Effector memory CD8-positive, alpha-beta T cell (primary cell): Measurements from ENCODE around the gene APOBEC3F.
"Not testable (repeated sequence)": the region's sequence is repeated elsewhere in the genome, so short reads cannot be mapped to it uniquely, and the experiment has no call there.

ENCODE experiments used
- ATAC-seq: fragments of 150-1000 bp; cut with Tn5 transposase; replicated peaks from 2 replicates; pipeline ENCODE4 v1.10.0; 2021; ENCODE audit warnings: mild to moderate bottlenecking, moderate library complexity
- DNase-seq, 3 experiments: peaks; one replicate each; pipeline ENCODE4 v3.0.0; 2021
- H3K27ac Mint-ChIP-seq, 2 donors: one replicate each; pipeline ENCODE4 v1.8.0; 2022; ENCODE audit warnings: mild to moderate bottlenecking in 2 of 2, mixed read lengths in 2 of 2, moderate library complexity in 2 of 2
- H3K27me3 Mint-ChIP-seq, 2 donors: one replicate each; pipeline ENCODE4 v1.8.0; 2022; ENCODE audit warnings: mixed read lengths in 2 of 2
- H3K36me3 Mint-ChIP-seq: one replicate; pipeline ENCODE4 v1.8.0; 2022; ENCODE audit warnings: mild to moderate bottlenecking, moderate library complexity, mixed read lengths; ENCODE audit not compliant: insufficient read depth
- H3K4me1 Mint-ChIP-seq, 2 donors: one replicate each; pipeline ENCODE4 v1.8.0; 2022; ENCODE audit warnings: low read depth in 2 of 2, mixed read lengths in 2 of 2
- H3K4me3 Mint-ChIP-seq, 2 donors: one replicate each; pipeline ENCODE4 v1.8.0; 2022; ENCODE audit warnings: mild to moderate bottlenecking in 2 of 2, mixed read lengths in 2 of 2, moderate library complexity in 2 of 2
- H3K9me3 Mint-ChIP-seq, 2 donors: one replicate each; pipeline ENCODE4 v1.8.0; 2022; ENCODE audit warnings: mixed read lengths in 2 of 2
- total RNA-seq, 9 experiments: gene quantifications; one replicate each; lab custom pipeline; 2026; lab: John Stamatoyannopoulos, UW

The APOBEC3F gene
- total RNA-seq = 8.6 to 41.9 (median 18.0) reads per million in 9 experiments

DNA sequence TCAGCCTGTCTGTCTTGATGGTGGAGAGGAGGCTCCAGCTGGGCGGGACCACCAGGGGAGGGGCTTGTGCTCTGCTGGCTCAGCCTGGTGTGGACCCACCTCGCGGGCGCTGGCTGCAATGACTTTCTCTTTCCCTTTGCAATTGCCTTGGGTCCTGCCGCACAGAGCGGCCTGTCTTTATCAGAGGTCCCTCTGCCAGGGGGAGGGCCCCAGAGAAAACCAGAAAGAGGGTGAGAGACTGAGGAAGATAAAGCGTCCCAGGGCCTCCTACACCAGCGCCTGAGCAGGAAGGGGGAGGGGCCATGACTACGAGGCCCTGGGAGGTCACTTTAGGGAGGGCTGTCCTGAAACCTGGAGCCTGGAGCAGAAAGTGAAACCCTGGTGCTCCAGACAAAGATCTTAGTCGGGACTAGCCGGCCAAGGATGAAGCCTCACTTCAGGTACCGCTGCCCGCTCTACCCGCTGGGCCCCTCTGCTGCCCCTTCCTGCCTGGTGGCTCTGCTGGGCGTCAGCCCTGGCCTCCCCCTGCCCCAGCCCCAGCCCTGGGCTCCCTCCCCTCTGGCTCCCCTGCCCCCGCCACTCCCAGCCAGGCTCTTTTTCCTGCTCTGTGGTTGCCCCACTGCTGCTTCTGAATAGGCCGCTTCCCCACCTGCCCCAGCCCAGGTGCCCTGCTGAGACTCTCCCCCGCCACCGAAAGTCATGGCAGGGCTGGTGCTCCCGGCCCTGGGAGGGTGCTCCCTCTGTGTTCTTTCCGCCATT is at the start of gene APOBEC3F:
Gene APOBEC3F, plus strand, starts transcription at position 327 of the 759 bp plus-strand sequence. Its CDS starts 97 bp downstream, at position 424.
- Mint-ChIP-seq H3K36me3 (peaks cover 29% of the 10 kb centered on the region), H3K27ac (peak within 1 kb of the TSS; percentile 92 to 94), H3K4me1 (peaks cover 35 to 38% of the 10 kb centered on the region in 2 donors), H3K4me3 (peak within 1 kb of the TSS; percentile 87 to 90)
- ATAC-seq (peak; percentile 95), DNase-seq (peak; percentile 64 to 66 (median 65))
- not testable (repeated sequence) for H3K27me3 Mint-ChIP-seq, H3K9me3 Mint-ChIP-seq

DNA sequence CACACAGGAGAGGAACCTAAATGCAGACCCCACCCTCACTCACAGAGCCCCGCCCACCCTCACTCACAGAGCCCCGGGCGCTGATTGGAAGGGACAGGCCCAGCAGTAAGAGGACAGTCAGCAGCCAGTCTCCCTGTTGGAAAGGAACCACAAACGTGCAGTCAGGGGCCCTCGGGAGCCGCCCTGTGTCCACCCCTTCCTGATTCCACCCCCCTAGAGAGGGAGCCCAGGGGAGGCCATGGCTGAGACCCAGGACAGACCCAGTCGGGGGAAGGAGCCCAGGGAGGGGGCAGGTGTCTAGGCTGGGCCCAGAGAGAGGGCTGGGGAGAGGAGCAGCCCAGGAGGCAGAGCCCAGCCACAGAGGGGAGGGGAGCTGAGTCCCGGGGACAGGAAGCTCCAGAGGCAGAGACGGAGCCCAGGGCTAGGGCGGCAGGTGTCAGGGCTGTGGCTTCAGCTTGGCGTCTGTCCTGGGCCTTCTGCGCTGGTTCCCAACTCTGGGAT is 47.7 kb upstream of the APOBEC3F start:
- not testable (repeated sequence) for H3K27ac Mint-ChIP-seq, H3K9me3 Mint-ChIP-seq, ATAC-seq, H3K4me3 Mint-ChIP-seq, H3K36me3 Mint-ChIP-seq, DNase-seq
- peaks cover 20 to 25% of the 10 kb centered on the region in 2 donors for H3K27me3 Mint-ChIP-seq
- H3K4me1 Mint-ChIP-seq = peaks cover 12 to 20% of the 10 kb centered on the region in 2 donors

DNA sequence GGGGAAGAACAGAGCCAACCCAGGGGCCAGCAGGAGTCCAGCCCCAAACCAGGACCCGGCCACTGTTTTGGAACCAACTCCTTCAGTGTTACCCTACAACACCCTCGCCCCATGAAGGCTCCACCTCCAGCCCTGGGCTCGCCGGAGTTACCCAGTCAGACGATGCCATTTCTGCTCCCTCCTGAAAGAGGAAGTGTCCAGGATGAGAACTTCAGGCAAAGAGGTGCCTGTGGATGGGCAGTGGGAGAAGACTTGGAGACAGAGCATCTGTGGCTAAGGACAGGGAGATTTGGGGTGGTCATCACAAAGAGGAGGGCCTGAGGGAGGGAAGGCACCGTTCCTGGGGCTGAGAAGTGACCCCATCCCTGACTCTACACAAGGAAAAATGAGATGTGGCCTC is 44.6 kb upstream of the APOBEC3F start:
- Mint-ChIP-seq H3K27me3 (peaks cover 25 to 29% of the 10 kb centered on the region in 2 donors), H3K9me3 (no peaks in the 10 kb centered on the region), H3K27ac (no peak overlapping the region), H3K4me3 (no peak overlapping the region), H3K4me1 (peaks cover 0 to 3% of the 10 kb centered on the region in 2 donors), H3K36me3 (peaks cover 3% of the 10 kb centered on the region)
- no peak for ATAC-seq
- DNase-seq = no peak

DNA sequence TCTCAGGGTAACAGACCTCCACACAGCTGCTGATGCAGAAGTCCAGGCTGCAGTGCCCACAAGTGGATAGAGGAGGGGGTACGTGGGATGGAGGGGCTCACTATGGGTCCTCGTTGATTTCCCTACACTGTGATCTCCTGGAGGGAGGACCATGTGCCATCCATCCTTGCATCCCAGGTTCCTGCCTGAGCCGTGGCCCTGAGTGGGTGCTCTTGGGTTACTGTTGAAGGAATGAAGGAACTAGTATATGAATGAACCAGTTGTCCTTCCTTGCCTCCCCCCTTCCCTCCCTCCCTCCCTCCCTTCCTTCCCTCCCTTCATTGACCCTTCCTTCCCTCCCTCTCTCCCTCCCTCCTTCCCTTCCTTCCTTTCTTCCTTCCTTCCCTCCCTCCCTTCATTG is 43.1 kb upstream of the APOBEC3F start:
- H3K4me3 Mint-ChIP-seq = no peak overlapping the region
- ATAC-seq (no peak), DNase-seq (no peak)
- H3K27me3 Mint-ChIP-seq = peaks cover 25 to 29% of the 10 kb centered on the region in 2 donors
- peaks cover 0 to 3% of the 10 kb centered on the region in 2 donors for H3K4me1 Mint-ChIP-seq
- no peak overlapping the region for H3K27ac Mint-ChIP-seq
- no peaks in the 10 kb centered on the region for H3K9me3 Mint-ChIP-seq
- peaks cover 3% of the 10 kb centered on the region for H3K36me3 Mint-ChIP-seq

DNA sequence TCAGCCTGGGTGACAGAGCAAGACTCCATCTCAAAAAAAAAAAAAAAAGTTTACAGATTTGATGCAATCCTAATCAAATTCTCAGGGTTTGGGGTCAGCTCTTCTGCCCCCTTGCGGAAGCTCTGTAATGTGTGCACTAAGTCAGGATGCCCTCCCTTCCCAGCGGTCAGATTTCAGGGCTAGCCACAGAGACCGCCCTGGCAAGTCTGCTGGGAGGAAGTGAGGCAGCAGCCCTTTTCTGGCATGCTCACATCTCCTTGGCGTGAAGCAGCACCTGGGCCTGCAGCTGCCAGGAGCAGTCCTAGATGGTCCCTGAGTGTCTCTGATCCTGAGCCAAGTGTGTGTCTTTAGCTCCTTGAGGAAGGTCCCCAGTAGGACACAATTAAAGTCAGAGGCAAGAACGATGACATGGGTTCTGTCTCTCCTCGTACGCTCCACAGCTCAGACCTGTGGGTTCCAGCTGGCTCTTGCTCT is 37.5 kb upstream of the APOBEC3F start:
- Mint-ChIP-seq H3K4me3 (peak overlapping the region in 1 of 2 donors; percentile 29), H3K27me3 (peaks cover 1 to 2% of the 10 kb centered on the region in 2 donors), H3K4me1 (peaks cover 9 to 16% of the 10 kb centered on the region in 2 donors), H3K9me3 (no peaks in the 10 kb centered on the region), H3K36me3 (peaks cover 12% of the 10 kb centered on the region), H3K27ac (peak overlapping the region; percentile 65 to 79)
- peak; percentile 98 for ATAC-seq
- peak; percentile 69 to 74 (median 74) for DNase-seq

DNA sequence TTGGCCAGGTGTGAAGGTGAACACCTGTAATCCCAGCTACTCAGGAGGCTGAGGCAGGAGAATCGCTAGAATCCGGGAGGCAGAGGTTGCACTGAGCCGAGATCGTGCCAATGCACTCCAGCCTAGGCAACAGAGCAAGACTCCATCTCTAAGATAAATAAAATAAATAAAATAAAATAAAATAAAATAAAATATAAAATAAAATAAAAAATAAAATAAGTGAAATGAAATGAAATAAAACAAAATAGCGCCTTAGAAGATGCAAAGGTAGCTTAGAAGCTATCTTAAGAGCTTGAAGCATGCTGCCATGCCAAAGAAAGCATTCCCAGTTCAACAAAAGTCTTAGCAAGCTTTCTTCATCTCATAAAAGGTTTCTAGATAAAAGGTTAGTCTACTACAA is 33.5 kb upstream of the APOBEC3F start:
- H3K27me3 Mint-ChIP-seq = no peaks in the 10 kb centered on the region
- peaks cover 9% of the 10 kb centered on the region for H3K36me3 Mint-ChIP-seq
- no peak overlapping the region for H3K27ac Mint-ChIP-seq
- peaks cover 9 to 13% of the 10 kb centered on the region in 2 donors for H3K4me1 Mint-ChIP-seq
- no peak for ATAC-seq
- H3K9me3 Mint-ChIP-seq = no peaks in the 10 kb centered on the region
- H3K4me3 Mint-ChIP-seq = no peak overlapping the region
- no peak for DNase-seq

DNA sequence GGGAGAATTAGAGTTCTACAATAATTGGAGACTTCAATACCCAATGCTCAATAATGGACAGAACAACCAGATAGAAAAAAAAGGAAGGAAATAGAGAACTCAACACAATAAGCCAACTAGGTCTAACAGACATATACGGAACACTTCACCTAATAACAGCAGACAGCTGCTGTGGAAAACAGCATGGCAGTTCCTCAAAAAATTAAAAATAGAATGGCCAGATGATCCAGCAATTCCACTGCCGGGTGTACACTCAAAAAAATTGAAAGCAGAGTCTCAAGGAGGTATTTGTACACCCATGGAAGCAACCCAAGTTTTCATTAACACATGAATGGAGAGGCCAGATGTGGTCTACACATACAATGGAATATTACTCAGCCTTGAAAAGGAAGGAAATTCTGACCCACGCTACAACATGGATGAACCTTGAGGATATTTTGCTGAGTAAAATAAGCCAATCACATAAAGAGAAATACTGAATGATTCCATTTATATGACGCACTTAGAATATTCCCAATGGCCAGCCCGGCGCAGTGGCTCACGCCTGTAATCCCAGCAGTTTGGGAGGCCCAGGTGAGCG is 32.3 kb upstream of the APOBEC3F start:
- H3K36me3 Mint-ChIP-seq, H3K4me3 Mint-ChIP-seq, ATAC-seq, H3K27me3 Mint-ChIP-seq, H3K9me3 Mint-ChIP-seq, H3K4me1 Mint-ChIP-seq, DNase-seq: not testable (repeated sequence)
- peak overlapping the region; percentile 49 to 90 for H3K27ac Mint-ChIP-seq

DNA sequence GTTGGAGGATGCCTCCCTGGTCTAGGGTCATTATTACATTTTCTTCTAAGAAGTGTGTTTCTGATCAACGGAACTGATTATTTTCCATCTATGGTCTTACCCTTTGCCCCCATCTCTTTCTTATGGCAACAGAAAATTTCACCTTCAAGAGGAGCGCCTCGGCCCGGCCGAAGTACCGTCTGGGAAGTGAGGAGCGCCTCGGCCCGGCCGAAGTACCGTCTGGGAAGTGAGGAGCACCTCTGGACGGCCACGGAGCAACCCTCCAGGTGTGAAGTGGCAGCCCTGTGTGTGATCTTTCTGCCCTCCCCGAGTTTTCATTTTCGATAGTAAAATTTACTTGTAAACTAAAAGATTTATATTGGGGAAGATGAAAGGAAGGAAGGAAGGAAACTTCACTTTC is 29.7 kb upstream of the APOBEC3F start:
- DNase-seq (no peak), ATAC-seq (no peak)
- H3K4me1 Mint-ChIP-seq = peaks cover 23% of the 10 kb centered on the region in 2 donors
- H3K27me3 Mint-ChIP-seq = no peaks in the 10 kb centered on the region
- H3K4me3 Mint-ChIP-seq = no peak overlapping the region
- no peaks in the 10 kb centered on the region for H3K9me3 Mint-ChIP-seq
- peak overlapping the region in 1 of 2 donors; percentile 20 for H3K27ac Mint-ChIP-seq
- peaks cover 5% of the 10 kb centered on the region for H3K36me3 Mint-ChIP-seq

DNA sequence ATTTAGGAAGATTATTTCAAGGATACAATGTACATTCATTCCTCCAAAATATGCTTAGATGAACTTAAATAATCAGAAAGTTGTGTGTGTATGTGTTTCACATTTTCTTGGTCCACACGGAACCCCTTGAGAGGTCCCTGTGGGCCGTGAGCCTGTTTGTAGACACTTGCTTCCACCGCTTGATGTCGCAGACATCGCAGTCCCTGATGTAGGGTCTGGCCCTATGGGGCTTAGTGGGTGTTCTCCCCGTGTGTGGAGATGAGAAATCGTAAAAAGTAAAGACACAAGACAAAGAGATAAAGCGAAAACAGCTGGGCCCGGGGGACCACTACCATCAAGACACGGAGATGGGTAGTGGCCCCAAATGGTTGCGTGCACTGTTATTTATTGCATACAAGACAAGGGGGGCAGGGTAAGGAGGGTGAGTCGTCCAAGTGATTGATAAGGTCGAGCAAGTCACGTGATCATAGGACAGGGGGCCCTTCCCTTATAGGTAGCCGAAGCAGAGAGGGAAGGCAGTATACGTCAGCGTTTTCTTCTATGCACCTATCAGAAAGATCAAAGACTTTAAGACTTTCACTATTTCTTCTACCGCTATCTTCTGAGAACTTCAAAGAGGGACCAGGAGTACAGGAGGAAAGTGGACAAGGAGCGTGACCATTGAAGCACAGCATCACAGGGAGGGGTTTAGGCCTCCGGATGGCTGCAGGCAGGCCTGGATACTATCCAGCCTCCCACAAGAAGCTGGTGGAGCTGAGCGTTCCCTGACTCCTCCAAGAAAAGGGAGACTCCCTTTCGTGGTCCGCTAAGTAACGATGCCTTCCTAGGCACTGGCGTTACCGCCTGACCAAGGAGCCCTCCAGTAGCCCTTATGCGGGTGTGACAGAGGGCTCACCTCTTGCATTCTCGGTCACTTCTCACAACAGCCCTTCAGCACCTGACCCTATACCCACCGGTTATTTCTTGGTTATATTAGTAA is 27.8 kb upstream of the APOBEC3F start:
- H3K36me3 Mint-ChIP-seq = peaks cover 13% of the 10 kb centered on the region
- H3K4me3 Mint-ChIP-seq = peak overlapping the region; percentile 25 to 40
- H3K27me3 Mint-ChIP-seq = no peaks in the 10 kb centered on the region
- peak overlapping the region; percentile 83 to 96 for H3K27ac Mint-ChIP-seq
- no peak for DNase-seq
- H3K9me3 Mint-ChIP-seq = no peaks in the 10 kb centered on the region
- H3K4me1 Mint-ChIP-seq = peaks cover 28 to 31% of the 10 kb centered on the region in 2 donors
- ATAC-seq = no peak

DNA sequence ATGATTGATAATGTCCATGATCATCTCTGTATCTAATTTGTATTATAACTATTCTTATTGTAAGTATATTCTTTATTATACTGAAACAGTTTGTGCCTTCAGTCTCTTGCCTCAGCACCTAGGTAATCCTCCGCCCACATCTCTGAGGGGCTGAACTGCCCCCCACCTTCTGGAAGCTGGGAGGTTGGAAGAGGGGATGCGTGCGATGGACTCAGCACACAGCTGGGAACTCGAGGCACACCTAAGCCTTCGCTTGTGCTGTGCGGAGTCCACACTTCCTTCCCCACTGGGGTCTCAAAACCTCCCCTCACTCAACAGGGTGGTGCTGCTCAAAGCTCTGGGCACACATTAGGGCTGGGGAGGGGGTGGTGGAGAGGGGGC is 27.1 kb upstream of the APOBEC3F start:
- H3K27me3 Mint-ChIP-seq, H3K9me3 Mint-ChIP-seq, DNase-seq: not testable (repeated sequence)
- Mint-ChIP-seq H3K36me3 (peaks cover 16% of the 10 kb centered on the region), H3K4me3 (peak overlapping the region; percentile 98 to 99), H3K4me1 (peaks cover 30% of the 10 kb centered on the region in 2 donors), H3K27ac (peak overlapping the region; percentile 95 to 96)
- peak; percentile 9 for ATAC-seq

DNA sequence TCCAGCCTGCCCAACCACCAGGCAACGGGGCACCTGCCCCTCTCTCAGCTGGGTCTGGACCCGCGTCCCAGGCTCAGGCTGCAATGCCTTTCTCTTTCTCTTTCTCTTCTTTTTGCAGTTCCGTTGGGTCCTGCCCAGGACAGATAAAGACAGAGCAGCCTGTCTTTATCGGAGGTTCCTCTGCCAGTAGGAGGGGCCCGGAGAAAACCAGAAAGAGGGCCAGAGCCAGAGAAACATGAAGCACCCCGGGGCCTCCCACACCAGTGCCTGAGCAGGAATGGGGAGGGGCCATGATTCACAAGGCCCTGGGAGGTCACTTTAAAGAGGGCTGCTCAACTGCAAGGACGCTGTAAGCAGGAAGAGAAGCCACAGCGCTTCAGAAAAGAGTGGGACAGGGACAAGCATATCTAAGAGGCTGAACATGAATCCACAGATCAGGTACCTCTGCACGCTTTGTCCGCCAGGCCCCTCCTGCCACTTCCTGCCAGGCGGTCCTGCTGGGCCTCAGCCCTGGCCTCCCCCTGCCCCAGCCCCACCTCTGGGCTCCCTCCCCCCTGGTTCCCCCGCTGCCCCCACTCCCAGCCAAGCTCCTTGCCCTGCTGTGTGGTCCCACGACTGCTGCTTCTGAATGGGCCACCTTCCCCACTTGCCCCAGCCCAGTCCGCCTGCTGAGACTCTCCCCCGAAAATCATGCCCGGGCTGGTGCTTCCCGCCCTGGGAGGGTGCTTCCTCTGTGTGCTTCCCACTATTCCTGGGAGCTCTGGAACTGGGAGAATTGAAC is 26.5 kb upstream of the APOBEC3F start, which contains the start of gene APOBEC3C:
Gene APOBEC3C, plus strand, starts transcription at position 316 of the 781 bp plus-strand sequence. Its CDS starts 106 bp downstream, at position 422.
- H3K27ac Mint-ChIP-seq = peak within 1 kb of the TSS; percentile 95 to 96
- H3K36me3 Mint-ChIP-seq = peaks cover 18% of the 10 kb centered on the region
- ATAC-seq (peak; percentile 93), DNase-seq (peak; percentile 67 to 69 (median 67))
- H3K27me3 Mint-ChIP-seq = no peaks in the 10 kb centered on the region
- H3K4me3 Mint-ChIP-seq = peak within 1 kb of the TSS; percentile 98 to 99
- H3K9me3 Mint-ChIP-seq = no peaks in the 10 kb centered on the region
- peaks cover 30 to 31% of the 10 kb centered on the region in 2 donors for H3K4me1 Mint-ChIP-seq

DNA sequence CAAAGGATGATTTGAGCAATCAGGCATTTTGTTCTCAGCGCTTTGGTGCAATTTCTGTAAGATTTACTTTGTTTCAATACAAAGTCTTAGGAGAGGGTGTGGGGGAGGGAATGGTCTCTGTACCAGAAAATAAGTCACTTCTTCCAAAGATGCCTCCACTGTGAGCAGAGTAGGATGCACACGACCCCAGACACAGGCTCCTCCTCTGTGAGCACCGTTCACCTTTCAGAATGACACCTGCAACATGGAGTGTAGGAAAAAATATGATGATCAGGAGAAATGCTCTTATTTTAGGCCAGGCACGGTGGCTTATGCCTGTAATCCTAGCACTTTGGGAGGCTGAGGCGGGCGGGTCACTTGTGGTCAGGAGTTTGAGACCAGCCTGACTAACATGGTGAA is 25.9 kb upstream of the APOBEC3F start:
- Mint-ChIP-seq H3K4me3 (peak overlapping the region; percentile 98 to 99), H3K27ac (peak overlapping the region; percentile 95 to 96), H3K36me3 (peaks cover 22% of the 10 kb centered on the region), H3K4me1 (peaks cover 30 to 31% of the 10 kb centered on the region in 2 donors)
- DNase-seq, ATAC-seq, H3K27me3 Mint-ChIP-seq, H3K9me3 Mint-ChIP-seq: not testable (repeated sequence)
